ENCODE data around the gene AKTIP. TPM values are rescaled to one million over a fixed set of nuclear protein-coding genes. Genes with fewer than 3 reads are reported as not detected.

The AKTIP gene
- total and polyA plus RNA-seq, 8 donors: 12.5 to 34.9 (median 16.4) TPM

GRCh38 chr16:53519417-53520091 lies 16.5 kb upstream of the AKTIP start:
- intact Hi-C loops (cut with DNase I; ENCODE audit: low total_unique reads): no loop called here
- H3K9me3 ChIP-seq: no peaks in the 10 kb centered on the region
- 89 to 93% (median 90%) methylated on average over 8 of the region's 8 CpGs for WGBS, 5 donors
- no peak overlapping the region for H3K4me3 ChIP-seq
- TF ChIP-seq POLR2AphosphoS5 (IDR thresholded peaks at IDR 0.05) (no peak), POLR2A (IDR thresholded peaks at IDR 0.05) (no peak), EP300 (IDR thresholded peaks at IDR 0.05) (no peak), CTCF (IDR thresholded peaks at IDR 0.05) (no peak)
- H3K27ac ChIP-seq: peak overlapping the region in 4 of 5 donors; percentile 55 to 79 (median 62)
- no peaks in the 10 kb centered on the region for H3K27me3 ChIP-seq
- no peaks in the 10 kb centered on the region for H3K36me3 ChIP-seq
- no peaks in the 10 kb centered on the region for H3K4me1 ChIP-seq
- no peak for DNase-seq

GRCh38 chr16:53518550-53519416 lies 15.8 kb upstream of the AKTIP start:
- Histone ChIP-seq H3K9me3 (no peaks in the 10 kb centered on the region), H3K4me1 (no peaks in the 10 kb centered on the region), H3K27ac (peak overlapping the region in 4 of 5 donors; percentile 55 to 79 (median 62)), H3K27me3 (no peaks in the 10 kb centered on the region), H3K4me3 (no peak overlapping the region), H3K36me3 (no peaks in the 10 kb centered on the region)
- 63 to 75% (median 72%) methylated on average over 19 of the region's 19 CpGs for WGBS, 5 donors
- intact Hi-C loops (cut with DNase I; ENCODE audit: low total_unique reads): no loop called here
- peak; percentile 58 to 81 for DNase-seq
- TF ChIP-seq CTCF (IDR thresholded peaks at IDR 0.05) (no peak), EP300 (IDR thresholded peaks at IDR 0.05) (no peak), POLR2AphosphoS5 (IDR thresholded peaks at IDR 0.05) (peak in 2 of 3 donors; percentile 40 to 75)

- peak overlapping the region in 2 of 5 donors; percentile 45 to 79 for H3K27ac ChIP-seq
- H3K4me1 ChIP-seq: no peaks in the 10 kb centered on the region
- no peaks in the 10 kb centered on the region for H3K36me3 ChIP-seq
- no peak overlapping the region for H3K4me3 ChIP-seq
- TF ChIP-seq POLR2A (IDR thresholded peaks at IDR 0.05) (no peak), EP300 (IDR thresholded peaks at IDR 0.05) (no peak), POLR2AphosphoS5 (IDR thresholded peaks at IDR 0.05) (no peak), CTCF (IDR thresholded peaks at IDR 0.05) (no peak)
- no peaks in the 10 kb centered on the region for H3K9me3 ChIP-seq
- DNase-seq: no peak
- H3K27me3 ChIP-seq: no peaks in the 10 kb centered on the region
- 88 to 97% (median 93%) methylated on average over 4 of the region's 4 CpGs for WGBS, 5 donors
- intact Hi-C loops (cut with DNase I; ENCODE audit: low total_unique reads): no loop called here
Observed at GRCh38 chr16:53517851-53518250, 14.8 kb upstream of the AKTIP start.

GRCh38 chr16:53515811-53516210 lies 12.8 kb upstream of the AKTIP start:
- 80 to 96% (median 91%) methylated on average over 2 of the region's 2 CpGs for WGBS, 5 donors
- H3K27ac ChIP-seq: no peak overlapping the region
- no peak for DNase-seq
- H3K4me3 ChIP-seq: no peak overlapping the region
- intact Hi-C loops (cut with DNase I; ENCODE audit: low total_unique reads): no loop called here
- no peaks in the 10 kb centered on the region for H3K36me3 ChIP-seq
- H3K9me3 ChIP-seq: no peaks in the 10 kb centered on the region
- TF ChIP-seq POLR2A (IDR thresholded peaks at IDR 0.05) (no peak), POLR2AphosphoS5 (IDR thresholded peaks at IDR 0.05) (no peak), CTCF (IDR thresholded peaks at IDR 0.05) (no peak), EP300 (IDR thresholded peaks at IDR 0.05) (no peak)
- peaks cover 0 to 12% (median 12%) of the 10 kb centered on the region in 4 donors for H3K4me1 ChIP-seq
- no peaks in the 10 kb centered on the region for H3K27me3 ChIP-seq

Data from stomach (tissue), 9 donors.